GM10266 (cell line): ENCODE measurements around the gene DGKA.

Experiments
- DNase-seq: peaks from one replicate; pipeline ENCODE4 v3.0.0; 2012; ENCODE audit errors: extremely low spot score
- TF ChIP-seq, protein P1 (sequence below): IDR thresholded peaks from 2 replicates; pipeline ENCODE4 v1.5.1; 2012; ENCODE audit warnings: mild to moderate bottlenecking, low read depth; ENCODE audit not compliant: control insufficient read depth, insufficient read depth; ENCODE audit errors: missing control alignments

Gene DGKA

DNA sequence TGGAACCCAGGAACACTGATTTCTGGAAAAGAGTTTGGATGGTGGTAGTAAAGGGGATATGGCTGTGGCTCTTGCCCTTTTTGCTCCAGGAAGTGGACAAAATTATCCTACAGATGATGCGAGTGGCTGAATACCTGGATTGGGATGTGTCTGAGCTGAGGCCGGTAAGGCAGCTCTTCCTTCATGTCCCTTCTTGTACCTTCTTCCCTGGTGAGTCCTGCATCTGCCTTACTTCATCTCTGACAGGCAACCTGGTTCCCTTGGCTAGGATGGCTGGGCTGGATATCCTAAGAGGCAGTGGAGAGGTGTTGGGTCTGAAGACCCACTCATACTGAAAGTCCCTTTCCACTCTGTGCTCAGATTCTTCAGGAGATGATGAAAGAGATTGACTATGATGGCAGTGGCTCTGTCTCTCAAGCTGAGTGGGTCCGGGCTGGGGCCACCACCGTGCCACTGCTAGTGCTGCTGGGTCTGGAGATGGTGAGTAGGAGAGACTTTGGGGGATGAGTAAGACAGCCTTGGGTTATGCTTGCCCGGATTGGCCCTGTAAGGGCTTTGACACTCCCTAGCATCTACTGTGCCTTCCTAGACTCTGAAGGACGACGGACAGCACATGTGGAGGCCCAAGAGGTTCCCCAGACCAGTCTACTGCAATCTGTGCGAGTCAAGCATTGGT is 8.0 kb downstream of the DGKA start:
- TF ChIP-seq, protein P1, sequence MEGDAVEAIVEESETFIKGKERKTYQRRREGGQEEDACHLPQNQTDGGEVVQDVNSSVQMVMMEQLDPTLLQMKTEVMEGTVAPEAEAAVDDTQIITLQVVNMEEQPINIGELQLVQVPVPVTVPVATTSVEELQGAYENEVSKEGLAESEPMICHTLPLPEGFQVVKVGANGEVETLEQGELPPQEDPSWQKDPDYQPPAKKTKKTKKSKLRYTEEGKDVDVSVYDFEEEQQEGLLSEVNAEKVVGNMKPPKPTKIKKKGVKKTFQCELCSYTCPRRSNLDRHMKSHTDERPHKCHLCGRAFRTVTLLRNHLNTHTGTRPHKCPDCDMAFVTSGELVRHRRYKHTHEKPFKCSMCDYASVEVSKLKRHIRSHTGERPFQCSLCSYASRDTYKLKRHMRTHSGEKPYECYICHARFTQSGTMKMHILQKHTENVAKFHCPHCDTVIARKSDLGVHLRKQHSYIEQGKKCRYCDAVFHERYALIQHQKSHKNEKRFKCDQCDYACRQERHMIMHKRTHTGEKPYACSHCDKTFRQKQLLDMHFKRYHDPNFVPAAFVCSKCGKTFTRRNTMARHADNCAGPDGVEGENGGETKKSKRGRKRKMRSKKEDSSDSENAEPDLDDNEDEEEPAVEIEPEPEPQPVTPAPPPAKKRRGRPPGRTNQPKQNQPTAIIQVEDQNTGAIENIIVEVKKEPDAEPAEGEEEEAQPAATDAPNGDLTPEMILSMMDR: no peak
- DNase-seq: no peak

DNA sequence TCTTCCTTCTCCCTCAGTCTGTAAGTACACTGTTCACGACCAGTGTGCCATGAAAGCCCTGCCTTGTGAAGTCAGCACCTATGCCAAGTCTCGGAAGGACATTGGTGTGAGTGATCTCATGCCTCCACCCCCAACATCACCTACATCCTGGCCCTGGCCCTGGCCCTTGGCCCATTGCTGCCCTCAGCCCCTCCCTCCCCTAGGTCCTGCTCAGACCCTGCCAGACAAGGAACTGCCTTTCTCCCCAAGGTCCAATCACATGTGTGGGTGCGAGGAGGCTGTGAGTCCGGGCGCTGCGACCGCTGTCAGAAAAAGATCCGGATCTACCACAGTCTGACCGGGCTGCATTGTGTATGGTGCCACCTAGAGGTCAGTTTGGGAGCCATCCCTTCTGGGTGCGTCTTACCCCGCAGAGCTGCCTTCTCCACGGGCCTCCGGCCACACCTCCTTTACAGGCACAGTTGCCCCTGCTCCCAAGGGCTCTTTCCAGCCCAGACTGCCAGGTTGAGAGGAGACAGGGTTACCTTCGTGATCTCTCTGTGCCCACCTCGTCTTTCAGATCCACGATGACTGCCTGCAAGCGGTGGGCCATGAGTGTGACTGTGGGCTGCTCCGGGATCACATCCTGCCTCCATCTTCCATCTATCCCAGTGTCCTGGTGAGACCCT is 9.2 kb downstream of the DGKA start:
- TF ChIP-seq, protein P1: peak; percentile 86
- peak; percentile 86 for DNase-seq

DNA sequence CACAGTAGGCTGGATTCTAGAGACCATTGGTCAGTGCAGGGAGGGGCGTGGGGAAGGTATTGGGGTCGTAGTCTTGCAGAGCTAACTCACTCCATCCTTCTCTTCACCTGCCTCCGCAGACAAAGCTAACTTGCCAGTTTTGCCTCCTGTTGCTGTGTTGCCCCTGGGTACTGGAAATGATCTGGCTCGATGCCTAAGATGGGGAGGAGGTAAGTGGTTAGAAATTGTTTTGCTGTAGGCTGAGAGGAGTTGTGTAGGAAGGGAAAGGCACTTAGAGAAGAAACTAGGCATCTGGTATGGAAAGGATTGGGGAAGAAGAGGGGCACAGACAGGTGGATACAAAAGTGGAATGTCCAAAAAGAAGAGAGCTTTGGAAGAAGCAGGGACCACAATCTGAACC is 11.1 kb downstream of the DGKA start:
- TF ChIP-seq, protein P1: no peak
- no peak for DNase-seq

DNA sequence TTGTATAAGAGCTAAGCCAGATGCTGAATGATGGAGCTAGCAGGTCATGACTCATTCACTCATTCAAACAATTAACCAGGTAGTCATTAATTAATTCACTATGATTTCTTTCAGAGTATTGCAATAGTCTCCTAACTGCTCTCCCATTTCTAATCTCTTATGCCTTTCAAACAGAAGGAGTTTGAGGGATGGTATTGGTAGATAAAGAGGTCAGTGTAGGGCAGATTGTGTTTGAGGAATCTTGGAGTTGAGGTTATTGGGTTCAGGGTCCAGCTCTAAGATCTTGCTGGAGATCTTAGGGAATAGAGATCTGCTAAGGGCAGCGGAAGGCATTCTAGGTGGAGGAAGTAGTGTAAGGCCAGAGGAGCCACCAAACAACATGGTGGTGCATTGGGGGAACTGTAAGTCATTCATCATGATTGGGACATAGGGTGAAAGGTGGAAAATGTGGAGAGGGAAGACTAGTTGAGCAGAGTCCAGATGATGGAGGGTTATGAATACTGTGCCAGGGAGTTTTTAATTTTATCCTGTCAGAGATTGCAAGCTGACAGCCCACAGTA is 11.7 kb downstream of the DGKA start:
- DNase-seq: no peak
- TF ChIP-seq, protein P1: no peak

DNA sequence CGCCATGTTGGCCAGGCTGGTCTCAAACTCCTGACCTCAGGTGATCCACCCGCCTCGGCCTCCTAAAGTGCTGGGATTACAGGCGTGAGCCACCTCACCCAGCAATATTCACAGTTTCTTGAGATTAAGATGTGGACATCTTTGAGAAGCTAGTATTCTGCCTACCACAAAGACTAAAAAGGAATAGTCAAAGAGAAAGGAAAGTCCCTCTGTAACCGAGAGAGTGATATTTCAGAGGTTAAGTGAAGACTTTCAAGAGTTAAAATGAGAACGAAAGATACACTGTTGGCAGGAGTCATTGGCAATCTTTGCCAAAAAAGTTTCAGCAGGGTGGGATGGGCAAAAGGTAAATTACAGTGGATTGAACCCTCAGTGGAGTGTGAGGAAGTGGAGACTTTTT is 15.6 kb downstream of the DGKA start:
- DNase-seq: peak; percentile 60
- TF ChIP-seq, protein P1: no peak

DNA sequence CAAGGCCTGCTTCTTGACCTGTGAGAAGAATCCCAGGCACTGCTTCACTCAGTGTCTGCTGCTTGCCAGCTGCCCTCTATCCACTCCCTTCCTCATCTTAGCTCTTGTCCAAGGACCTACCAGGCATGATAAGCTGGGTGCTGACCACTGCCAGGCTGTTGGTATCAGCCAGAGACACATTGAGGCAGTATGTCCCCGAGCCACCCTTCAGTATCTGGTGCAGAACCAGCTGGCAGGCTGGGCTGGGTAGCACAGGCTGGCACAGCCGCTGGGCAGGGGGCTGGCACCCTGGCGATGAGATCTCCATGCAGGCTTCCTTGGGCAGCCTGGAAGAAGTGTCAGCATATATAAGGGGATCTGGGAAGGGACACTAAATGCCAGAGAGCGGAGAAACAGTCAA is 24.4 kb downstream of the DGKA start:
- no peak for DNase-seq
- TF ChIP-seq, protein P1: no peak
